ENCODE measurements around the gene ZMIZ1. TPM values are rescaled to one million over a fixed set of nuclear protein-coding genes. Genes with fewer than 3 reads are reported as not detected.

ZMIZ1 gene
- total RNA-seq, 6 donors from 2014 or later, result 51.0 to 99.2 (median 91.8) TPM

GRCh38 chr10:79170993-79171392 lies 102.2 kb downstream of the ZMIZ1 start:
- peak overlapping the region in 1 of 4 donors; percentile 48 for H3K27ac ChIP-seq
- peaks cover 11 to 20% (median 13%) of the 10 kb centered on the region in 4 donors for H3K4me1 ChIP-seq
- no peak overlapping the region for H3K4me3 ChIP-seq
- no peaks in the 10 kb centered on the region for H3K27me3 ChIP-seq
- peaks cover 0 to 66% (median 28%) of the 10 kb centered on the region in 4 donors for H3K36me3 ChIP-seq
- H3K9me3 ChIP-seq, result no peaks in the 10 kb centered on the region
- ATAC-seq (ENCODE audit: low FRiP score in 2 of 2) (no peak), DNase-seq (no peak)
- WGBS, 2 donors, result 73 to 85% methylated on average over 5 to 8 of the region's 9 CpGs
- no peak for TF ChIP-seq POLR2AphosphoS5 (IDR thresholded peaks at IDR 0.05)
- TF ChIP-seq, protein P1, sequence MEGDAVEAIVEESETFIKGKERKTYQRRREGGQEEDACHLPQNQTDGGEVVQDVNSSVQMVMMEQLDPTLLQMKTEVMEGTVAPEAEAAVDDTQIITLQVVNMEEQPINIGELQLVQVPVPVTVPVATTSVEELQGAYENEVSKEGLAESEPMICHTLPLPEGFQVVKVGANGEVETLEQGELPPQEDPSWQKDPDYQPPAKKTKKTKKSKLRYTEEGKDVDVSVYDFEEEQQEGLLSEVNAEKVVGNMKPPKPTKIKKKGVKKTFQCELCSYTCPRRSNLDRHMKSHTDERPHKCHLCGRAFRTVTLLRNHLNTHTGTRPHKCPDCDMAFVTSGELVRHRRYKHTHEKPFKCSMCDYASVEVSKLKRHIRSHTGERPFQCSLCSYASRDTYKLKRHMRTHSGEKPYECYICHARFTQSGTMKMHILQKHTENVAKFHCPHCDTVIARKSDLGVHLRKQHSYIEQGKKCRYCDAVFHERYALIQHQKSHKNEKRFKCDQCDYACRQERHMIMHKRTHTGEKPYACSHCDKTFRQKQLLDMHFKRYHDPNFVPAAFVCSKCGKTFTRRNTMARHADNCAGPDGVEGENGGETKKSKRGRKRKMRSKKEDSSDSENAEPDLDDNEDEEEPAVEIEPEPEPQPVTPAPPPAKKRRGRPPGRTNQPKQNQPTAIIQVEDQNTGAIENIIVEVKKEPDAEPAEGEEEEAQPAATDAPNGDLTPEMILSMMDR (IDR thresholded peaks at IDR 0.05), result no peak
- no peak for TF ChIP-seq EP300 (IDR thresholded peaks at IDR 0.05)
- no peak for TF ChIP-seq POLR2A (IDR thresholded peaks at IDR 0.05)

- H3K27ac ChIP-seq, result peak overlapping the region in 1 of 4 donors; percentile 48
- no peak for ATAC-seq (ENCODE audit: low FRiP score in 2 of 2)
- peaks cover 0 to 60% (median 26%) of the 10 kb centered on the region in 4 donors for H3K36me3 ChIP-seq
- H3K4me3 ChIP-seq, result no peak overlapping the region
- whole genome bisulfite sequencing, 2 donors, result 81 to 94% methylated on average over 5 of the region's 5 CpGs
- H3K4me1 ChIP-seq, result peaks cover 16 to 26% (median 18%) of the 10 kb centered on the region in 4 donors
- no peaks in the 10 kb centered on the region for H3K9me3 ChIP-seq
- TF ChIP-seq, protein P1 (IDR thresholded peaks at IDR 0.05), result no peak
- no peak for TF ChIP-seq POLR2A (IDR thresholded peaks at IDR 0.05)
- no peak for TF ChIP-seq POLR2AphosphoS5 (IDR thresholded peaks at IDR 0.05)
- TF ChIP-seq EP300 (IDR thresholded peaks at IDR 0.05), result no peak
- H3K27me3 ChIP-seq, result no peaks in the 10 kb centered on the region
- no peak for DNase-seq
Measured at GRCh38 chr10:79171504-79171903, 102.7 kb downstream of the ZMIZ1 start.

DNA sequence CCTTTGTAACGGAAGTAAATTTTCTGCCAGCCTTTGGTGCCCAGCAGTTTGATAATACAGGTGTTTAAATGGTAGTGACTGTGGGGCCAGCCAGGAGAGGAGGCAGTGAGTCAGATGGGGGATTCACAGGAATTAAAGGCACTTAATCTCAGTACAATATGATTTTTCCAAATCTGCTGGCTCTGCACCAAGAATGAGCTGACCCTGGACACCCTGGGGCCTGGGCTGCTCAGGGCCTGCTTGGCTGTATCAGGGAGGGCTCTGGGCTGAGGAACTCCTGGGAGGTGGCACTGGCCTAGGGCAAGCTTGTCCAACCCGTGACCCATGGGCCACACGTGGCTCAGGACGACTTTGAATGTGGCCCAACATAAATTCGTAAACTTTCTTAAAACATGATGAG lies 104.1 kb downstream of the ZMIZ1 start:
- Histone ChIP-seq H3K4me1 (peaks cover 30 to 39% (median 31%) of the 10 kb centered on the region in 4 donors), H3K4me3 (no peak overlapping the region), H3K9me3 (no peaks in the 10 kb centered on the region), H3K36me3 (peaks cover 0 to 47% (median 19%) of the 10 kb centered on the region in 4 donors), H3K27ac (peak overlapping the region in 1 of 4 donors; percentile 78), H3K27me3 (no peaks in the 10 kb centered on the region)
- TF ChIP-seq POLR2AphosphoS5 (IDR thresholded peaks at IDR 0.05) (no peak), EP300 (IDR thresholded peaks at IDR 0.05) (no peak), POLR2A (IDR thresholded peaks at IDR 0.05) (no peak)
- TF ChIP-seq, protein P1 (IDR thresholded peaks at IDR 0.05), result no peak
- WGBS, 2 donors, result 89 to 91% methylated on average over 5 of the region's 5 CpGs
- DNase-seq (no peak), ATAC-seq (ENCODE audit: low FRiP score in 2 of 2) (no peak)

- Histone ChIP-seq H3K27ac (peak overlapping the region in 1 of 4 donors; percentile 78), H3K27me3 (no peaks in the 10 kb centered on the region), H3K4me3 (no peak overlapping the region), H3K9me3 (no peaks in the 10 kb centered on the region), H3K36me3 (peaks cover 0 to 38% (median 15%) of the 10 kb centered on the region in 4 donors), H3K4me1 (peaks cover 38 to 48% (median 40%) of the 10 kb centered on the region in 4 donors)
- no peak for ATAC-seq (ENCODE audit: low FRiP score in 2 of 2)
- 94 to 96% methylated on average over 7 to 10 of the region's 10 CpGs for WGBS, 2 donors
- TF ChIP-seq POLR2AphosphoS5 (IDR thresholded peaks at IDR 0.05), result no peak
- TF ChIP-seq EP300 (IDR thresholded peaks at IDR 0.05), result no peak
- TF ChIP-seq POLR2A (IDR thresholded peaks at IDR 0.05), result no peak
- TF ChIP-seq, protein P1 (IDR thresholded peaks at IDR 0.05), result no peak
- DNase-seq, result no peak
Measured at GRCh38 chr10:79173582-79174262, 105.0 kb downstream of the ZMIZ1 start.
